GM12801 (cell line): Measurements from ENCODE around the gene NOTCH4.

Source experiments
- CTCF ChIP-seq: IDR thresholded peaks from one replicate; pipeline ENCODE4 v1.5.1; 2011; ENCODE audit warnings: control low read depth; ENCODE audit not compliant: insufficient read length; ENCODE audit errors: extremely low read depth

Gene NOTCH4

GRCh38 chr6:32177183-32177787 is 46.6 kb downstream of the NOTCH4 start:
- no peak for TF ChIP-seq CTCF

- no peak for TF ChIP-seq CTCF
Measured at GRCh38 chr6:32176476-32177182, 47.2 kb downstream of the NOTCH4 start.

- no peak for TF ChIP-seq CTCF
Measured at GRCh38 chr6:32175711-32176475, 48.0 kb downstream of the NOTCH4 start, which contains the start of gene AGPAT1. TSS of gene AGPAT1 (minus strand) at chr6:32176084. CDS start at chr6:32171496, 4,588 bp downstream.

- no peak for TF ChIP-seq CTCF
Measured at GRCh38 chr6:32175322-32175710, 48.6 kb downstream of the NOTCH4 start.

GRCh38 chr6:32174416-32174815 is 49.5 kb downstream of the NOTCH4 start:
- TF ChIP-seq CTCF: no peak

- TF ChIP-seq CTCF: no peak
Measured at GRCh38 chr6:32173051-32173727, 50.7 kb downstream of the NOTCH4 start.

GRCh38 chr6:32171234-32171633 is 52.6 kb downstream of the NOTCH4 start:
- TF ChIP-seq CTCF: no peak
